Body of pancreas (tissue), 4 donors: ENCODE data around the gene IGF1R.

ENCODE experiments used
- CTCF ChIP-seq, 7 experiments: fragments of 450-650 bp in 4 of 7; fragments of 200-600 bp in 3 of 7; sonication (generic) in 3 of 7; IDR thresholded peaks; one replicate each; pipeline ENCODE4 v1.5.1; 2016 to 2019; ENCODE audit warnings: antibody characterized with exemption in 7 of 7
- POLR2A ChIP-seq, 3 donors: fragments of 450-650 bp; IDR thresholded peaks; one replicate each; pipeline ENCODE4 v1.6.1; 2016; ENCODE audit warnings: antibody characterized with exemption in 3 of 3, mild to moderate bottlenecking in 2 of 3

GRCh38 chr15:98893401-98893800 lies 245.1 kb downstream of the IGF1R start:
- no peak for TF ChIP-seq CTCF (IDR thresholded peaks at IDR 0.05)
- no peak for TF ChIP-seq POLR2A (IDR thresholded peaks at IDR 0.05)
